D721Med (cell line): ENCODE data around the gene DGKB.

Experiments
- DNase-seq: peaks from one replicate; pipeline ENCODE4 v3.0.0; 2011; ENCODE audit warnings: low spot score; ENCODE audit not compliant: insufficient read length
- FAIRE-seq: peaks from 2 replicates; lab custom pipeline; 2011; peaks lifted over from hg19 to GRCh38; lab: Jason Lieb, UNC
- CTCF ChIP-seq: IDR thresholded peaks from 2 replicates; pipeline ENCODE4 v1.5.1; 2012; ENCODE audit warnings: mild to moderate bottlenecking, control low read depth; ENCODE audit not compliant: insufficient read depth; ENCODE audit errors: missing control alignments

The DGKB gene

GRCh38 chr7:14673202-14673601 is 229.3 kb downstream of the DGKB start:
- FAIRE-seq, result no peak
- DNase-seq, result no peak
- no peak for TF ChIP-seq CTCF

GRCh38 chr7:14666913-14667312 is 235.6 kb downstream of the DGKB start:
- no peak for TF ChIP-seq CTCF
- FAIRE-seq (no peak), DNase-seq (no peak)

- FAIRE-seq, result no peak
Observed at GRCh38 chr7:14666304-14666703, 236.2 kb downstream of the DGKB start.

GRCh38 chr7:14639801-14640200 is 262.8 kb downstream of the DGKB start:
- TF ChIP-seq CTCF, result no peak
- DNase-seq (no peak), FAIRE-seq (no peak)

More at GRCh38 chr7:14666304-14666703, 236.2 kb downstream of the DGKB start:
- TF ChIP-seq CTCF, result no peak
- DNase-seq, result no peak

- TF ChIP-seq CTCF, result no peak
- no peak for FAIRE-seq
- DNase-seq, result no peak
Observed at GRCh38 chr7:14639329-14639728, 263.2 kb downstream of the DGKB start.

- FAIRE-seq (no peak), DNase-seq (no peak)
- peak; percentile 14 for TF ChIP-seq CTCF
Observed at GRCh38 chr7:14637968-14638367, 264.6 kb downstream of the DGKB start.

GRCh38 chr7:14635955-14636354 is 266.6 kb downstream of the DGKB start:
- TF ChIP-seq CTCF, result no peak
- FAIRE-seq (no peak), DNase-seq (no peak)
